Natural killer cell (primary cell): Measurements from ENCODE around the gene MAST3. TPM values are rescaled to one million over a fixed set of nuclear protein-coding genes. Genes with fewer than 3 reads are reported as not detected.
A peak's percentile ranks its signal among the peaks of the same experiment; 100 is the strongest.

Experiments
- ATAC-seq, 3 donors: fragments of 150-1000 bp in 2 of 3; fragments of 200-7000 bp in 1 of 3; cut with Tn5 transposase; 1 replicate in 1 of 3; 2 replicates in 2 of 3; pipeline ENCODE4 v1.10.0; 2021; ENCODE audit warnings: mild to moderate bottlenecking in 2 of 3, moderate library complexity in 2 of 3
- DNase-seq, 2 donors: peaks; one replicate each; pipeline versions ENCODE4 v3.0.0 to v3.0.0-alpha.2; 2013 to 2021; ENCODE audit warnings: mixed read lengths in 1 of 2
- H3K27ac ChIP-seq: one replicate; pipeline ENCODE4 v1.5.1; 2013; ENCODE audit warnings: mild to moderate bottlenecking, low read length
- H3K27me3 ChIP-seq: one replicate; pipeline ENCODE4 v1.6.1; 2013; ENCODE audit warnings: low read length; ENCODE audit not compliant: control insufficient read depth, insufficient read depth
- H3K36me3 ChIP-seq: one replicate; pipeline ENCODE4 v1.6.1; 2013; ENCODE audit warnings: low read length; ENCODE audit not compliant: control insufficient read depth, insufficient read depth
- H3K4me1 ChIP-seq: one replicate; pipeline ENCODE4 v1.6.1; 2013; ENCODE audit warnings: low read length; ENCODE audit not compliant: control insufficient read depth, insufficient read depth
- H3K4me3 ChIP-seq: one replicate; pipeline ENCODE4 v1.5.1; 2013; ENCODE audit warnings: low read length
- H3K9me3 ChIP-seq: one replicate; pipeline ENCODE4 v1.6.1; 2013; ENCODE audit warnings: low read length; ENCODE audit not compliant: control insufficient read depth, insufficient read depth
- H3K27ac Mint-ChIP-seq, 2 donors: one replicate each; pipeline ENCODE4 v1.8.0; 2022; ENCODE audit warnings: mild to moderate bottlenecking in 2 of 2, mixed read lengths in 2 of 2, moderate library complexity in 1 of 2
- H3K27me3 Mint-ChIP-seq, 2 donors: one replicate each; pipeline ENCODE4 v1.8.0; 2022; ENCODE audit warnings: low read depth in 2 of 2, mixed read lengths in 2 of 2
- H3K36me3 Mint-ChIP-seq: one replicate; pipeline ENCODE4 v1.8.0; 2022; ENCODE audit warnings: mixed read lengths
- H3K4me1 Mint-ChIP-seq, 2 donors: one replicate each; pipeline ENCODE4 v1.8.0; 2022; ENCODE audit warnings: mixed read lengths in 2 of 2
- H3K4me3 Mint-ChIP-seq: one replicate; pipeline ENCODE4 v1.8.0; 2022; ENCODE audit warnings: mild to moderate bottlenecking, moderate library complexity, mixed read lengths
- H3K9me3 Mint-ChIP-seq, 2 donors: one replicate each; pipeline ENCODE4 v1.8.0; 2022; ENCODE audit warnings: mixed read lengths in 2 of 2
- WGBS: methylation state at CpG from one replicate; pipeline ENCODE4 v1.1.7; 2013; ENCODE audit warnings: missing lambda C conversion rate; ENCODE audit not compliant: insufficient coverage; 5-methylcytosine and 5-hydroxymethylcytosine counted together
- intact Hi-C: fragments of 100-400 bp; cut with micrococcal nuclease; formaldehyde crosslinking; loops from one replicate; pipeline ENCODE4 v1.14.2; 2022
- total RNA-seq, 4 donors: library from RNA; stranded (reverse); fragments of 120-200 nt in 1 of 4; gene quantifications; one replicate each; pipeline versions ENCODE4 v1.2.3 to v1.2.4, GENCODE V29; 2013 to 2022
- TF ChIP-seq, protein P1 (sequence below): fragments of 200-600 bp; IDR thresholded peaks from one replicate; pipeline ENCODE4 v1.8.0; 2022; ENCODE audit warnings: antibody characterized with exemption

Gene MAST3
- total RNA-seq, 3 donors from 2014 or later (not counting 1 experiment from before 2014, with no cell fraction given) = 84.5 to 101 (median 101) TPM

DNA sequence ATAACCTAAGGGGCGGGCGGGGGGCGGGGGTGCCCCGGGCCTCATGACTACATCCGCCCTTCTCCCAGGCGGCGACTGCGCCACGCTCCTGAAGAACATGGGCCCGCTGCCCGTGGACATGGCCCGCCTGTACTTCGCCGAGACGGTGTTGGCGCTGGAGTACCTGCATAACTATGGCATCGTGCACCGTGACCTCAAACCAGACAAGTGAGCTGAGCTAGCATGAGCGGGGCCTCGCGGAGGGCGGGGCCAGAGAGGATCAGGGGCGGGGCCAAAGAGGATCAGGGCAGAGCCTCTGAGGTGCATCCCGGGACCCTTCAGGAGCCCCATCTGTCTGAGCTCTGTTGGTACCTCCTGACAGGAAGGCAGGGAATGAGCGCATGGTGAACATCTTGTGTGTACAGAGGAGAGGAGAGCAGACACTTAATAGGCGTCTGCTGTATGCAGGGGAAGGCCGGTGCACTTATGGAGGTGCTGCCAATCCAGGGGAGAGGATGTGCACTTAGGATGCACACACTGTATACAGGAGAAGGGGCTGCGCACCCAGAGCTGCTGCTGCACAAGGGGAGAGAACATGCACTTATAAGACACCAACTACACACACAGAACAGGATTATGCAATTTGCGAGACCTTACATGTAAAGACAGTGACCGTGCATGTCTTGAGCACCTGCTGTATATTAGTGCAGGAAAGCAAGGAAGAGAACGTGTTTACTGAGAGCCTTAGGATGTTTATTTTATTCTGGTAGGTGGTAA, 34.4 kb downstream of the MAST3 start:
- H3K36me3 ChIP-seq = peaks cover 83% of the 10 kb centered on the region
- Mint-ChIP-seq H3K4me3 (no peak overlapping the region), H3K27ac (no peak overlapping the region), H3K36me3 (no peaks in the 10 kb centered on the region), H3K27me3 (no peaks in the 10 kb centered on the region), H3K4me1 (peaks cover 8 to 25% of the 10 kb centered on the region in 2 donors), H3K9me3 (no peaks in the 10 kb centered on the region)
- H3K27ac ChIP-seq = no peak overlapping the region
- H3K9me3 ChIP-seq = no peaks in the 10 kb centered on the region
- ATAC-seq = no peak
- TF ChIP-seq, protein P1, sequence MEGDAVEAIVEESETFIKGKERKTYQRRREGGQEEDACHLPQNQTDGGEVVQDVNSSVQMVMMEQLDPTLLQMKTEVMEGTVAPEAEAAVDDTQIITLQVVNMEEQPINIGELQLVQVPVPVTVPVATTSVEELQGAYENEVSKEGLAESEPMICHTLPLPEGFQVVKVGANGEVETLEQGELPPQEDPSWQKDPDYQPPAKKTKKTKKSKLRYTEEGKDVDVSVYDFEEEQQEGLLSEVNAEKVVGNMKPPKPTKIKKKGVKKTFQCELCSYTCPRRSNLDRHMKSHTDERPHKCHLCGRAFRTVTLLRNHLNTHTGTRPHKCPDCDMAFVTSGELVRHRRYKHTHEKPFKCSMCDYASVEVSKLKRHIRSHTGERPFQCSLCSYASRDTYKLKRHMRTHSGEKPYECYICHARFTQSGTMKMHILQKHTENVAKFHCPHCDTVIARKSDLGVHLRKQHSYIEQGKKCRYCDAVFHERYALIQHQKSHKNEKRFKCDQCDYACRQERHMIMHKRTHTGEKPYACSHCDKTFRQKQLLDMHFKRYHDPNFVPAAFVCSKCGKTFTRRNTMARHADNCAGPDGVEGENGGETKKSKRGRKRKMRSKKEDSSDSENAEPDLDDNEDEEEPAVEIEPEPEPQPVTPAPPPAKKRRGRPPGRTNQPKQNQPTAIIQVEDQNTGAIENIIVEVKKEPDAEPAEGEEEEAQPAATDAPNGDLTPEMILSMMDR = no peak
- intact Hi-C loops = no loop called here
- no peaks in the 10 kb centered on the region for H3K27me3 ChIP-seq
- no peak overlapping the region for H3K4me3 ChIP-seq
- peaks cover 29% of the 10 kb centered on the region for H3K4me1 ChIP-seq
- 92% methylated on average over 30 of the region's 31 CpGs for WGBS
- DNase-seq = no peak

DNA sequence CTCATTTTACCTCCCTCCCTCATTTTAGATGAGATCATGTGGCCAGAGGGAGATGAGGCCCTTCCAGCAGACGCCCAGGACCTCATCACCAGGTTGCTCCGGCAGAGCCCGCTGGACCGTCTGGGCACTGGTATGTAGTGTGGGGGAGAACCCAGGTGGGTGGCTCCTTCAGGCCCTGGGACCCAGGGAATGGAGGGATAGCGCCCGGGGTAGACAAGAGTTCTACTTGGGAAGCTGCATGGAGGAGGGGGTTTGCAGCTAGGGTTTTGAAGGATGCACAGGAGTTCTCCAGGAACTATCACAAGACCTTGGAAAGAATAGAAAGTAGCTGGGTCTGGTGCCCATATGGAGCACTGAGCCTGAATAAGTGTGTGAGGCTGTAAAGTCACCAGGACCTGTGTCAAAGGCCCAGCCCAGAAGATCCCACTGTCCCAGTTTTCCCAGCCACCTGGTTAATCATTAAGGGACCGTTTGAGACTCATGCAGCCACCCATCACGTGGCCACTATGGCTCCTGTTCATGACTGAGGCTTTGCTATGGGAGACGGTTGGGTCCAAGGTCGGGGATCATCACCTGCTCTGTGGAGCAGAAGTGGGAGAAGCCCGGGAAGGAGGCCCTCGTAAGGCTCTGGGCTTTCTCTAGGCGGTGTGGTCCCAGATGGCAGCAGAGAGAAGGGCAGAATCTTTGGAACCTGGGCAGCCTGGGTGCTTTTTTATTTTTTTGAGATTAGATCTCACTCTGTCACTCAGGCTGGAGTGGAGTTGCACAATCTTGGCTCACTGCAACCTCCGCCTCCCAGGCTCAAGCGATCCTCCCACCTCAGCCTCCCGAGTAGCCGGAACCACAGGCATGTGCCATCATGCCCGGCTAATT, 38.4 kb downstream of the MAST3 start:
- no peaks in the 10 kb centered on the region for H3K27me3 ChIP-seq
- Mint-ChIP-seq H3K4me1 (peaks cover 0 to 17% of the 10 kb centered on the region in 2 donors), H3K9me3 (no peaks in the 10 kb centered on the region), H3K27me3 (no peaks in the 10 kb centered on the region), H3K27ac (peak overlapping the region in 1 of 2 donors; percentile 64), H3K4me3 (no peak overlapping the region), H3K36me3 (peaks cover 9% of the 10 kb centered on the region)
- TF ChIP-seq, protein P1 = no peak
- H3K27ac ChIP-seq = no peak overlapping the region
- intact Hi-C loops = no loop called here
- ATAC-seq = no peak
- DNase-seq = no peak
- H3K4me3 ChIP-seq = no peak overlapping the region
- WGBS = 95% methylated on average over 17 of the region's 18 CpGs
- peaks cover 75% of the 10 kb centered on the region for H3K36me3 ChIP-seq
- H3K4me1 ChIP-seq = no peaks in the 10 kb centered on the region
- no peaks in the 10 kb centered on the region for H3K9me3 ChIP-seq

DNA sequence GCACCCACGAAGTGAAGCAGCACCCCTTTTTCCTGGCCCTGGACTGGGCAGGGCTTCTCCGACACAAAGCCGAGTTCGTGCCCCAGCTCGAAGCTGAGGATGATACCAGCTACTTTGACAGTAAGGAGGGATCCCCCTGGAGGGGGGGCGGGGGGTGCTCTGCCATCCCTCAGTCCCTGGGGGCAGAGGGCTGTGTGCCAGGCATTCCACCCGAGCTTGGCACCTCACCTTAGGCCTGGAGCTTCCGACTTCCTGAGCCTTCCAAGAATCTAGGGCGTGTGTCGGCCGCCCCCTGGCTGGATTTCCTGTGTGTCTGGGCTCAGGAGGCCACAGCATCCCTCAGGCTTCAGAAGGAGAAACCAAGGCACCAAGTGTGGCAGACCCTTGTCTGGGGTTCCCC, 39.7 kb downstream of the MAST3 start:
- no peak for ATAC-seq
- 93% methylated on average over 11 of the region's 11 CpGs for WGBS
- Histone ChIP-seq H3K4me3 (no peak overlapping the region), H3K36me3 (peaks cover 74% of the 10 kb centered on the region), H3K27me3 (no peaks in the 10 kb centered on the region), H3K4me1 (no peaks in the 10 kb centered on the region), H3K27ac (no peak overlapping the region), H3K9me3 (no peaks in the 10 kb centered on the region)
- H3K9me3 Mint-ChIP-seq = no peaks in the 10 kb centered on the region
- DNase-seq = no peak
- H3K4me3 Mint-ChIP-seq = no peak overlapping the region
- H3K27ac Mint-ChIP-seq = no peak overlapping the region
- H3K4me1 Mint-ChIP-seq = peaks cover 0 to 11% of the 10 kb centered on the region in 2 donors
- intact Hi-C loops = no loop called here
- H3K36me3 Mint-ChIP-seq = peaks cover 11% of the 10 kb centered on the region
- TF ChIP-seq, protein P1 = no peak
- H3K27me3 Mint-ChIP-seq = no peaks in the 10 kb centered on the region
